Measurements from ENCODE around the gene GPR15LG. TPM values are rescaled to one million over a fixed set of nuclear protein-coding genes. Genes with fewer than 3 reads are reported as not detected.

GPR15LG gene
- total and polyA plus RNA-seq, 10 of the 15 experiments (the other 5 are each of a cell fraction or from before 2014, with no cell fraction given), result 1.1 to 12.2 (median 1.4) TPM

DNA sequence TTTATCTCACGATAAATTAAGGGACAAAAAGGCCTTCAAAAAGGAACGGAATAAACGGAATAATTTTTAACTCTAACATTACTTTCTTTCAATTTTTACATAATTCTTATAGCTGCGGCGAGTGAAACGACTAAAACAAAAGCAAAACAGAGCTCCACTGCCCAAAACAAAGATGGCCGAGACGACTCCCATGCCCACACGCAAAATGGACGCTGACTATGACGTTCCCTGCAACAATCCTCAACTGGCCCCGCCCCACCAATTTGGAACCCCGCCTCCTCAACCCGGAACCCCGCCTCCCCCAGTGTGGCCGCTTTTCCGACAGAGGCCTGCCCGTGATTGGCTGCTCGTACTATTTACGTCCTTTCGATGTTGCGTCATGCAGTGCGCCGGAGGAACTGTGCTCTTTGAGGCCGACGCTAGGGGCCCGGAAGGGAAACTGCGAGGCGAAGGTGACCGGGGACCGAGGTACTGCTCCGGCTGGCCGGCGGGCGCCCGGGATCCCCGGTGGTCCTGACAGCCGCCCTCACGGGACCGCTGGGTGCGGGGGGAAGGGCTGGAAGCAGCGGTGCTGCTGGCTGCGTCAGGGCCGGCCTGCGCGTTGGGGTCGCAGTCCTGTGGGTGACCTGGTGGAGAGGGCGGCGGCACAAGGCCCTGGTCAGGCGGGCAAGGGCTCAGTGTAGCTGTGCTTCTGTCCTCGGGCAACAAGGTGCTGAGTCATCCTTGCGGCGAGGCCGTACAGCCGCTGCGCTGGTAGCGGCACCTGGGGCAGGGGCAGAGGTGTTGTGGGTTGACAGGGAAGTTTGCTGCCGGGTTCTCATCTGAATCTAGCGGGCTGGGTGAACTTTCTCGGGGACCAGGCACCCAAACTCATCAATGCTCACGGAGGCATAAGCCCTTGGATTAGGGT, 34.2 kb upstream of the GPR15LG start, which contains the start of gene GHITM (continued):
- TF ChIP-seq, protein P1, sequence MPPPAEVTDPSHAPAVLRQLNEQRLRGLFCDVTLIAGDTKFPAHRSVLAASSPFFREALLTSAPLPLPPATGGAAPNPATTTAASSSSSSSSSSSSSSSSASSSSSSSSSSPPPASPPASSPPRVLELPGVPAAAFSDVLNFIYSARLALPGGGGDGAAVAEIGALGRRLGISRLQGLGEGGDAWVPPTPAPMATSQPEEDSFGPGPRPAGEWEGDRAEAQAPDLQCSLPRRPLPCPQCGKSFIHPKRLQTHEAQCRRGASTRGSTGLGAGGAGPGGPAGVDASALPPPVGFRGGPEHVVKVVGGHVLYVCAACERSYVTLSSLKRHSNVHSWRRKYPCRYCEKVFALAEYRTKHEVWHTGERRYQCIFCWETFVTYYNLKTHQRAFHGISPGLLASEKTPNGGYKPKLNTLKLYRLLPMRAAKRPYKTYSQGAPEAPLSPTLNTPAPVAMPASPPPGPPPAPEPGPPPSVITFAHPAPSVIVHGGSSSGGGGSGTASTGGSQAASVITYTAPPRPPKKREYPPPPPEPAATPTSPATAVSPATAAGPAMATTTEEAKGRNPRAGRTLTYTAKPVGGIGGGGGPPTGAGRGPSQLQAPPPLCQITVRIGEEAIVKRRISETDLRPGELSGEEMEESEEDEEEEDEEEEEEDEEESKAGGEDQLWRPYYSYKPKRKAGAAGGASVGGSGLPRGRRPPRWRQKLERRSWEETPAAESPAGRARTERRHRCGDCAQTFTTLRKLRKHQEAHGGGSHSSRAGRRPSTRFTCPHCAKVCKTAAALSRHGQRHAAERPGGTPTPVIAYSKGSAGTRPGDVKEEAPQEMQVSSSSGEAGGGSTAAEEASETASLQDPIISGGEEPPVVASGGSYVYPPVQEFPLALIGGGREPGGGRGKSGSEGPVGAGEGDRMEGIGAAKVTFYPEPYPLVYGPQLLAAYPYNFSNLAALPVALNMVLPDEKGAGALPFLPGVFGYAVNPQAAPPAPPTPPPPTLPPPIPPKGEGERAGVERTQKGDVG (CRISPR knock-in tag; IDR thresholded peaks at IDR 0.05), result no peak
- TF ChIP-seq BCL11A (IDR thresholded peaks at IDR 0.05; ENCODE audit: low read depth, low read length) (no peak), PML (IDR thresholded peaks at IDR 0.05; ENCODE audit: low read length) (peak; percentile 81; the same call in 1 of the 2 replicates), ATF3 (IDR thresholded peaks at IDR 0.05; ENCODE audit: borderline replicate concordance, extremely low read depth, low read depth, low read length) (peak; percentile 84), RELB (IDR thresholded peaks at IDR 0.05; ENCODE audit: low read depth) (peak; percentile 85), POLR2A (IDR thresholded peaks at IDR 0.05; ENCODE audit: low read depth, low read length) (peak; percentile 93), LARP7 (IDR thresholded peaks at IDR 0.05) (peak; percentile 88), BACH1 (IDR thresholded peaks at IDR 0.05; ENCODE audit: borderline replicate concordance) (peak; percentile 94), MYB (IDR thresholded peaks at IDR 0.05; ENCODE audit: borderline replicate concordance, low read depth, low read length) (no peak), GABPA (IDR thresholded peaks at IDR 0.05; ENCODE audit: low read depth) (peak; percentile 91), NKRF (conservative IDR thresholded peaks at IDR 0.05) (peak; percentile 95), POLR2AphosphoS5 (IDR thresholded peaks at IDR 0.05; ENCODE audit: low read length) (peak; percentile 85), ETV6 (conservative IDR thresholded peaks at IDR 0.05 in 1 of 2, IDR thresholded peaks at IDR 0.05 in 1 of 2; ENCODE audit: borderline replicate concordance in 1 of 2, low read depth in 1 of 2) (no peak), ZNF274 (IDR thresholded peaks at IDR 0.05; ENCODE audit: insufficient read depth, insufficient read length) (no peak), USF1 (IDR thresholded peaks at IDR 0.05; ENCODE audit: borderline replicate concordance, extremely low read length, insufficient read depth, low read depth, low read length) (no peak), CBFB (IDR thresholded peaks at IDR 0.05; ENCODE audit: low read depth) (no peak), MTA2 (IDR thresholded peaks at IDR 0.05; ENCODE audit: low read depth) (no peak), NFYA (IDR thresholded peaks at IDR 0.05; ENCODE audit: borderline replicate concordance, low read depth, low read length) (no peak)
- TF ChIP-seq, protein P2, sequence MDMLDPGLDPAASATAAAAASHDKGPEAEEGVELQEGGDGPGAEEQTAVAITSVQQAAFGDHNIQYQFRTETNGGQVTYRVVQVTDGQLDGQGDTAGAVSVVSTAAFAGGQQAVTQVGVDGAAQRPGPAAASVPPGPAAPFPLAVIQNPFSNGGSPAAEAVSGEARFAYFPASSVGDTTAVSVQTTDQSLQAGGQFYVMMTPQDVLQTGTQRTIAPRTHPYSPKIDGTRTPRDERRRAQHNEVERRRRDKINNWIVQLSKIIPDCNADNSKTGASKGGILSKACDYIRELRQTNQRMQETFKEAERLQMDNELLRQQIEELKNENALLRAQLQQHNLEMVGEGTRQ (IDR thresholded peaks at IDR 0.05; ENCODE audit: borderline replicate concordance, low read depth, low read length), result no peak

Data from GM12878 (cell line).